ENCODE measurements around the gene SERGEF.

Gene SERGEF

GRCh38 chr11:17766590-17766989 is 246.3 kb downstream of the SERGEF start:
- DNase-seq (ENCODE audit: low read depth): no peak

GRCh38 chr11:17766073-17766359 is 246.8 kb downstream of the SERGEF start:
- no peak for TF ChIP-seq CTCF (conservative IDR thresholded peaks at IDR 0.05; ENCODE audit: low read length)
- no peak overlapping the region for H3K4me3 ChIP-seq (ENCODE audit: low read length)
- no peak for DNase-seq (ENCODE audit: low read depth)

More at GRCh38 chr11:17766590-17766989, 246.3 kb downstream of the SERGEF start:
- H3K4me3 ChIP-seq (ENCODE audit: low read length): no peak overlapping the region
- TF ChIP-seq CTCF (conservative IDR thresholded peaks at IDR 0.05; ENCODE audit: low read length): no peak

- no peak for DNase-seq (ENCODE audit: low read depth)
- TF ChIP-seq CTCF (conservative IDR thresholded peaks at IDR 0.05; ENCODE audit: low read length): no peak
- H3K4me3 ChIP-seq (ENCODE audit: low read length): no peak overlapping the region
Observed at GRCh38 chr11:17765356-17766072, 247.3 kb downstream of the SERGEF start.

GRCh38 chr11:17764446-17765218 is 248.2 kb downstream of the SERGEF start:
- H3K4me3 ChIP-seq (ENCODE audit: low read length): no peak overlapping the region
- no peak for TF ChIP-seq CTCF (conservative IDR thresholded peaks at IDR 0.05; ENCODE audit: low read length)
- DNase-seq (ENCODE audit: low read depth): no peak

- no peak for TF ChIP-seq CTCF (conservative IDR thresholded peaks at IDR 0.05; ENCODE audit: low read length)
- H3K4me3 ChIP-seq (ENCODE audit: low read length): no peak overlapping the region
- no peak for DNase-seq (ENCODE audit: low read depth)
Observed at GRCh38 chr11:17763703-17764102, 249.1 kb downstream of the SERGEF start.

- no peak for DNase-seq (ENCODE audit: low read depth)
- no peak overlapping the region for H3K4me3 ChIP-seq (ENCODE audit: low read length)
- TF ChIP-seq CTCF (conservative IDR thresholded peaks at IDR 0.05; ENCODE audit: low read length): no peak
Observed at GRCh38 chr11:17763244-17763643, 249.6 kb downstream of the SERGEF start.
